NOMO-1 treated with dmso at 0.1 percent for 144 hours (cell line): ENCODE data around the gene ZFP90.
A peak's percentile ranks its signal among the peaks of the same experiment; 100 is the strongest.
"Not testable (repeated sequence)": the region's sequence is repeated elsewhere in the genome, so short reads cannot be mapped to it uniquely, and the experiment has no call there.

Source experiments
- DNase-seq: peaks from one replicate; lab custom pipeline; 2025; ENCODE audit not compliant: unreplicated experiment; lab: John Stamatoyannopoulos, UW

ZFP90 gene

DNA sequence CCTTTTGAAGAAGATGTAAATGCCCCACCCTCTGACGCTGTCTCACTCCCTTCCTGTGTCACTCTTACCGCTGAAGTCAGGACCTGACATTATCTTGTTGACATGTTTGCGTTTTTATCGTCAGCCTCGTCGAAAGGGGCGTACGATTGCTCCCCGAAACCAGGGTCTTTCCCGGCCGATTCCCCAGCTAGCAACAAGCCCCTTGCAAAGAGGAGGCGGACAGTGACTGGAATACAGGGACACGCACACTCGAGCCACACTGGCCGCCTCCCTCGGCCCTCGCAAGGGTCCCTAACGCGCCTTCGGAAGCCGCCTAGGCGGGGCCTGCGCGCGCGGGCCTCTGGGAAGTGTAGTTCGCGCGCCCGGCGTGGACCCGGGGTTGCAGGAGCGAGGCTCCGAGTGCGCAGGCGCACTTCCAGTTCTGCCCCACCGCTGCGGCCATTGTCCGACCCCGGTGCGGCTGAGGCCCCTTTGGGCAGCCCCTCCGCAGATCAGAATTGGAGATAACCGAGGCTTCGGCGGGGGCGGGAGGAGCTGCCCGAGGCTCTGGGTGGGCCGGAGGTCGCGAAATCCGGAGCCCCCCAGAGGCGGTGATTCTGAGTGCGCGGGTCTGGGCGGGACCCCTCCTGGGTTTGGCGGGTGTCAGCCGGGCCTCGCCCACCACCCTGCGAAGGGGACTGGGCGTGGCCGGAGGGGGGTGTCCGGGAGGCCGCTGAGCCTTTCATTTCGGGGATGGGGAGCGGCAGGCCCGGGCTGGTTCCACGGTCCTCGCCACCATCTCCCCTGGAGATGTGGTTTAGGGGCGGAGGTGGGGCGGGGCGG lies at the start of gene ZFP90:
ZFP90 (plus strand) TSS at position 412 of the 822 bp plus-strand sequence. CDS start 502 bp downstream, outside the sequence.
- DNase-seq = peak; percentile 71

DNA sequence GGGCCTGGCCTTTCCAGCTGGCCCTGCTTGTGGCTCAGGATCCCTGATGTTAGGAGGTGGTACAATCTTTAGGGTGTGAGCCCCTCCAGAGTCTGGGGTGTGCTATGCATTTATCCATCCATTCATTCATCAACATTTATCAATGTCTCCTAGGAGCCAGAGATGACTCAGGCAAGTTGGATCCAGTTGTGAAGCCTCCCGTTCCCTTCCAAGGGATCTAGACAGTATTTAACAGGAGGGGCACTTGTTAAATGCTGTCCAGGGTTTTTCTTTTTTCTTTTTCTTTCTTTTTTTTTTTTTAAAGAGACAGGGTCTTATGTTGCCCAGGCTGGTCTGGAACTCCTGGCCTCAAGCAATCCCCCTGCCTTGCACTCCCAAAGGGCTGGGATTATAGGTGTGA lies 48.7 kb upstream of the ZFP90 start:
- no peak for DNase-seq

DNA sequence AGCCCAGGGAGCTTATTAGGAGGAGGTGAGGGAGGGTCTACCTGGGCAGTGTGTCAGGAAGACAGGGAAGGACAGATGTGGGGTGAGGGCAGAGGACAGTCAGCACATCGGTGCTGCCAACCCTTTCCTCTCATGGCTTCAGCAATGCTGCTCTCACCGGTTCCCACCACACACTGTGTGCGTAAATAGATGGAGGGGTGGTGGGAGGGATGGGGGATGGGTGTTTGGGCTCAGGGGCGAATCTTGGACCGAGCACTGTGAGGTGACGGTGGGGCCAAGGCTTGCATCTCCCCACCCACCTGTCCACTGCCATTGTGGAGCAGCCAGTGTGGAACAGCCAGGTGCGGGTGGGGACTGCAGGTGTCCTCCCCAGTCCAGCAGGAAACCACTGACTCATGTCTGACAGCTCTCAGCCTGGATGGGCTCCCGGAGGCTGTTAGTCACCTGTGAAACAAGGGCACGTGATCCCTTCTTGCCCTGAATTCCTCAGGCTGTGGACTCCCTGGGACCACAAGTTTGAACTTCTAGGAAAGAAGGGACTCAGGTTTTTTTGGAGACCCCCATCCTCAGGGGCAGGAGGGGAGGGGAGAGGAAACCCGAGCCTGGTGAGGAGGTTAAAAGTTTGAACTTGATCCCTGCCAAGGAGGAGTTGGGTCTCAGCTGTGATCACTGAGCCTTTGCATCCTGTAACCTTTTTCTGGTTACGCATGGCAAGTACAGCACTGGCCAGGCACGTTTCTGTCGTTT lies 48.1 kb upstream of the ZFP90 start:
- DNase-seq = no peak

DNA sequence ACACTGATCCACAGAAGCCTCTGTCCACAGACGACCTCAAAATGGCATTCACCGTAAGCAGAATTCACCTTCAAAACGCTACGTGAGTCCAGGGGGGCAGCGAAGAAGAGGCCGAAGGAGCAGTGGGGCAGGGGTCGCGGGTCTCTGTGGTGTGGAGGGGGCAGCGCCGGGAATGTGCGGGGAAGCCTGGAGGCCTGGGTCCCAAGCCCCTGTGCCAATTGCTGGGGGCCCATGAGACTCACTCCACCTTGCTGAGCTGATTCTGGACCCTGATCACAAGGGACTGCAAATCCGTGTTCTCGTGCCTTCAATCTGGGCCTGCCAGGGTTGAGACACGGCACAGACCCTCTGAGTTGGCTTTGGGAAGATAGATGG lies 47.5 kb upstream of the ZFP90 start:
- DNase-seq = no peak

DNA sequence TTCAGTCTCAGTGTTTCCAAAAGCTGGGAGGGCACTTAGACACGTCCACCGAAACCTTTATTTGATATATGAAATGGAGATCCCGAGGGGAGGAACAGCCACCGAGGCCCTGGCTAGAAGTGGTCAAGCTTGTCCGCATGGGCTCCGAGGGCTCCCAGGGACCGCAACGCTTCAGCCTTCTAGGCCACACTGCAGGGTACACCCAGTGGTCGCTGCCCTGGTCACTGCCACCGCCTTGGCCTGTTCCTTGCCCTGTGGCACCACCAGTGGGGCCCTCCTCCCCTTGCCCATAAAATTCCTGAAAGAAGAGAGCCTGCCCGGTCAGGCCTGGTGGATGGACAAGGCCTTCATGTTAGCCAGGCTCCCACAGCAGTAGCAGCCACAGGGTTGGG lies 46.9 kb upstream of the ZFP90 start:
- no peak for DNase-seq

DNA sequence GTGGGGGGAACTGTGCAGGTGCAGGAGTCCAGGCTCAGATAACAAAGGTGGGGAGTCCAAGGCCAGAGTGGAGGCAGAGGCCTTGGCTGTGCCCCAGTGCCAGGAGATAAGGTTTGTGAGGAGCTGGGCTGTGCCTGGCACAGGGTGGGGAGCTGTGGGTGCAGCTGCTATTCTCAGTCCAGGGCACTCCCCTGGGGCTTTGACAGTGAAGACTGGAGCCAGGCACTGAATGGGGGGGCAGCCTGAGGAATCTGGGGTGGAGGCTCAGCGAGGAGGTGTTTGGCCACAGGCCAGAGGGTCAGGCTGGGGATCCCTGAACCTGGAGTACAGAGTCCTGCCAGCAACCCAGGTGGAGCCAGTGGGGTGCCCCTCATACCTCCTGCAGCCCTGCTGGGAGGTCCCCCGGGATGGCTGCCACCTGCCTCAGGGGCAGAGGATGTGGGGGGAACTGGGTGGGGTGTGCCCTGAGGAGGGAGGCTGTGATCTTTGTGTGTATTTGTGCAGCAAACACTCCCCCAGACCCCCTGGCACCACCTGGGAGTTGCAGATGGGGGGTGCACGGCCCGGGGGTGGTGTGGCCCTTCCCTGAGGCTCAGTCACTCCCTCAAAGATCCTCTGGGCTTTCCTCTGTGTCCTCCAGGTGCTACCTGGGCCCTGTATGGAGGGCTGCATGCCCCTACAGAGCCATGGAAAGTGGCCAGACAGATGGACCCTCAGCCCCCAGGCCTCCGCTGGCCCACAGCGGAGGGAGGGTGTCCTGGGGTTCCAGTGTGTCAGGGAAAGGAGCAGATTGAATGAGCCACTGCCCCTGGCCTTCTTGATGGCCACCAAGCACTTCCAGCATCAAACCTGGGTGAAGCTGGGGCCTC lies 46.3 kb upstream of the ZFP90 start:
- no peak for DNase-seq

DNA sequence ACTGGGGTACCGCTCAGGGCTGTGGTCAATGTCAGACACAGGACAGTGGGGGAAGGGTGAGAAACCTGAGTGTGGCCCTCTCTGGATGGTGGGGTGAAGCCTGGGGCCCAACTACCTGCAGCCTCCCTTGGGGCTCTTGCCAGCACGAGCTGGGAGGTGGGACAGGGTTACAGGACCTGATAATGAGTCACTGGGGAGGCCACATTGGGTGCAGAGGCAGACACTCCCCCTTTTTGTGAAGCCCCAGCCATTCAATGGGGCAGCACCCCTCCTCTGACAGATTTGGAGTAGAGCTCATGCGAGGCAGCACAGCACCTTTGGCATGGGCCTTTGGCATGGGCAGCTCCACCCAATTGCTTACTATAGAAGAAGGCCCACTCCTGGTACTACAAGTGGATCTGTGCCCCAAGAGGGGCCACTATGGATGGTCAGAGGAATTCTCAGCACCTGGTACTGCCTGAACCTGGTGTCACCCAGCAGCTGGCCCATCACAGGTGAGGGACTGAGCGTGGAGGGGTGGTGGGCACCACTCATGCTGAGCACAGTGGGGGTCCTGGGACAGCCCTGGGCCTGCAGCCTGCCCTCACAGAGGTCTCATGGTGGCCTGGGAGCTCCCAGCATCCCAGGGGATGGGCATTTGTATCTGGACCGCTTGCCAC lies 45.5 kb upstream of the ZFP90 start:
- DNase-seq = no peak

DNA sequence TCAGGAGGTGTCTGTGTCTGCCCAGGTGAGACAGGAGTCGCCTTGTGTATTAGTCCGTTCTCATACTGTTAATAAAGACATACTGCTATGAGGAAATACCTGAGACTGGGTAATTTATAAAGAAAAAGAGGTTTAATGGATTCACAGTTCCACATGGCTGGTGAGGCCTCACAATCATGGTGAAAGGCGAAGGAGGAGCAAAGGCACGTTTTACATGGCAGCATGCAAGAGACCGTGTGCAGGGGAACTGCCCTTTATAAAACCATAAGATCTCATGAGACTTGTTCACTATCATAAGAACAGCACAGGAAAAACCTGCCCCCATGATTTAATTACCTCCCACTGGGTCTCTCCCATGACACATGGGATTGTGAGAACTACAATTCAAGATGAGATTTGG lies 44.8 kb upstream of the ZFP90 start:
- DNase-seq = not testable (repeated sequence)

DNA sequence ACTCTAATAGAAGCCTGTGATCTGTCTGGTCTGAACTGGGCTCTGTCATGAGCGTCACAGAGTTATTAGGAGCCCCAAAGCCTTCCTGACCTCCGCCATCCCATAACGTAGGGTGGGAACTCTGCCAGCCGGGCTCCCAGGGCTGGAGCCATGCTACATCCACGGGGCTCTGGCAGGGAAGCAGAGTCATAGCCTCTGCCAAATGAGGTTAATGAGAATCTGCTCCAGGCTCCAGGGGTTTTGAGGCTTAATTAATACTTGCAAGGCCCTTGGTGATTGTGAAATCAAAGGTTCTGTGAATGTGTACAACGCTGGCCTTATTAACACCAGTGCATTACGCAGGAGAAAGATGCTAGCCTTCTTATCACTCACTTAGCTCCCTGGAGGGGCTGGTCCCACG lies 42.4 kb upstream of the ZFP90 start:
- no peak for DNase-seq

DNA sequence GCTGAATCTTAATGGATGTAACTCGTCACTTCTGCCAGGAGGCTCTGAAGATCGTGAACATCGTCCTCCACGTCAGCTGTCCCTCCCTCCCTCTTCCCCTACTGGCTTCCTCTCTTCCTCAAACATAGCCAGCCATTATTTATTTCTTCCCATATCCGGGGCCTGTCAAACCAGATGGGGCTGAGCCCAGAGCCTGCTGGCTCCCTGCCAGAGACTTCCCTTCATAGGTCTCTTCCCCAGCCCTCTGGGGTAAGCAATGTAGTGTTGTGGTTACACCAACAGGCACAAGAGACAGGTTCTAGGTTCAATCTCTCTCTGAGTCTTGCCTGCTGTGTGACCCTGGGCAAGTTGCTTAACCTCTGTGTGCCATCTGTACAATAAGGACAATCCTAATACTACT lies 40.1 kb upstream of the ZFP90 start:
- DNase-seq = no peak

DNA sequence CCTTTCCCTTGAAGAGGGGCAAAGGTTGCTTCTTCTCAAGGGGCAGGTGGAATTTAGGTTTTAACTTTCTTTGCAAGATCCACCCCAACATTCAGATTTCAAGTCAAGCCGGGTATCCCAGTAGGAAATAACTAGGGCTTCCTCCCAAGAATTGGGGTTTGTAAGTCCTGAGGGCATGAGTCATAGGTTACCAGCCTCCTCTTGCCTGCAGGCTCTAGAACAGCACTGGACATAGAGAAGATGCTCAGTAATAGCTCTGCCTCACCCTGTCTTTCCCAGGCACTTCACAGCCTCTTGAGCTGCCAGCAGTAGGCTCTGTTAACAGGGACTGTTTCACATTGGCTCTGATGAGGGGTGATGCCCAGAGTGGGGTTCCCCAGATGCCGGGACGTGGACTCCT lies 35.8 kb upstream of the ZFP90 start:
- DNase-seq = no peak

DNA sequence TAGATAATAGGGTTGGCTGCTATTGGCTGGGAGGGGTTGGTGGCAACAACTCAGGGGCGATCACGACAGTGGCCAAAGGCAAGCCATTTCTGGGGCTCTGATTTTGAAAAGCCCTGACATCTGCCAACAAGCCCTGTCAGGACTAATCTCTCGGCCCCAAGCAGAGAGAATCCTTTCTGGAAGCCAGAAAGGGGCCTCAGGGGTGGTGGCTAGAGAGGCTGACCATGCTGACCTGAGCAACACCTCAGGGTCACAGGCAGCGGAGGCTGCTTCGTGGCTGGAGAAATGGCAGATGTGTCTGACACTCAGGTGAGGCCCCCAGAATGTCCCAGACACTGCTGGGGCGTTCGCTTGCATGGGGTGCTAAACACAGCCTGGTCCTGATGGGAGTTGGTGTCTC lies 35.0 kb upstream of the ZFP90 start:
- no peak for DNase-seq

DNA sequence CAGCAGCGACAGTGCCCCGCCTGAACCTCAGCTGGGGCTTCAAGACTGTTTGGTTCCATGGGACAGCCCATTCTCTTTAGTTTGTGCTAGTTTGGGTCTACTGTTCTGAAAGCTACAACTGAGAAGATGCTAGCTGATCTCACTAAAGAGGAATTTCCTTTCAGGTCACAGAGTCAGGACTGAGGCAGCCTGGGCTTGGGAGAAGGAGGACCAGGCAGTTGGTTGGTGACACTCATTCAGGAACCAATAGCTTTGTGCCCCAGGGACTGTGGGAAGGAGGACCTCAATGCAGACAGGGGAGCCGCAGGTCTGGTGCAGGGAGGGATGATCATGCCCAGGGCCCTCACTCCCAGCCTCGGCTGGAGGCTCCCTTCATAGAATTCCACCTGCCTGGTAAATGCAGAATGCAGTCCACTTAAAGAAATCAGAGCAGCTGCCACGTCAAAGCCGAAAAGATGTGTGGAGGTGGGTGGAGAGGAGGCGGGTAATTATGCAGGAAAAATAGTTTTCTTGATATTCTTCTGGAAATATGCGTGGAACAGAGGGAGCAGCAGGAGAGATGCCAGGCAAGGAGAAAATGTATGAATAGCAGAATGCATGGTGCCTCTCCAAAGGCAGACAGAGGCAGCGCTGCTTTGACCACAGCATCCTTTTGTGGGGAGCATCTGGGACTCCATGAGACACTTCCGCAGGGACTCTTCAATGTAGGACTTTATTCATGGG lies 32.6 kb upstream of the ZFP90 start:
- no peak for DNase-seq

DNA sequence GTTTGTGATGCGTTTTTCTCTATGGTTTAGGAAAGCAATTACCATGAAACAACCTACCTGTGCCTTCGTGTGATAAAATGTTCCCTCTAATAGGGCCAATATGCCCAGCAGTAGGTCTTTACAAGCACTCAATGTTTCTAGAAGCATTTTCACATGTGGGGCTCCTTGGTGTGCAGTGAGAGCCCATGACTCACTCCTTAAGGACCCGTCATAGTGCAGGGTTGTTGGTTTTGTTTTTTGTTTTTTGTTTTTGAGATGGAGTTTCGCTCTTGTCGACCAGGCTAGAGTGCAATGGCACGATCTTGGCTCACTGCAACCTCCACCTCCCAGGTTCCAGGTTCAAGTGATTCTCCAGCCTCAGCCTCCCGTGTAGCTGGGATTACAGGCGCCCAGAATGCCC lies 31.1 kb upstream of the ZFP90 start:
- DNase-seq = no peak

DNA sequence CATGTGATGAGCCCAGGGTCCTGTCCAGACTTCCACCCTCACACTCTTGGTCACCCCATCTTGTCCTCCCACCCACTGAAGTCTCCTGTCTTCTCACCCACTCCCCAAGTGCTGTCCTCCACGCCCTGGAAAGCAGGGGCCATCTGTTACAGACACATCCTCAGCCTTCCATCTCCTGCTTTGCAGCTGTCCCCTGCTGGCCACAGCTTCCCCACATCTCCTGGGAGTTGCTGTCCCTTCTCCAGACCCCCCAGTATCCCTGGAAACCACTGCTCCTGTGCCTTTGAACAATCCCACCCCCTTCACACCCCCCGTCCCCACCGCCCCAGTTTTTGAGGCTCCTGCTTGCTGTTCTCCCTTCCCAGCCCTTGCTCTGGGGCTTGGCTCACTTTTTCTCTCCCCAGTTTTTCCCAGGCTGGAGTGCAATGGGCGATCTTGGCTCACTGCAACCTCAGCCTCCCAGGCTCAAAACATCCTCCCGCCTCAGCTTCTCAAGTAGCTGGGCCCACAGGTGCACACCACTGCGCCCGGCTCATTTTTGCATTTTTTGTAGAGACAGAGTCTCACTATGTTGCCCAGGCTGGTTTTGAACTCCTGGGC lies 30.4 kb upstream of the ZFP90 start:
- no peak for DNase-seq

DNA sequence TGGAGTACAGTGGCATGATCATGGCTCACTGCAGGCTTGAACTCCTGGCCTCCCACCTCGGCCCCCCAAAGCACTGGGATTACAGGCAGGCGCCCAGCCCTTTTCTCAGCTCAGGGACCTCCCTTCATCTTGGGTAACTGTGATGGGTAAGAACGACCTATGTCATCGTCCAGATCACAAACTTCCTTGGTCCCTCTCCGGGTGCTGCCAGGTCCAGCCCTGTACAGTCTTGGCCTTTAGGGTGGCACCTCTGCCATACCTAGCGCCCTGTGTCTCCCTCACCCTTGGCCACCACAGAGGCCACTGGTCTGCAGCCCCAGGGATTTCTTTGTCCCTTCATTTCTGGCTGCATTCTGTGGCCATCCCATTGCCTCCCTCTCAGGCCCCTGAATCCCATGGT lies 29.7 kb upstream of the ZFP90 start:
- no peak for DNase-seq

DNA sequence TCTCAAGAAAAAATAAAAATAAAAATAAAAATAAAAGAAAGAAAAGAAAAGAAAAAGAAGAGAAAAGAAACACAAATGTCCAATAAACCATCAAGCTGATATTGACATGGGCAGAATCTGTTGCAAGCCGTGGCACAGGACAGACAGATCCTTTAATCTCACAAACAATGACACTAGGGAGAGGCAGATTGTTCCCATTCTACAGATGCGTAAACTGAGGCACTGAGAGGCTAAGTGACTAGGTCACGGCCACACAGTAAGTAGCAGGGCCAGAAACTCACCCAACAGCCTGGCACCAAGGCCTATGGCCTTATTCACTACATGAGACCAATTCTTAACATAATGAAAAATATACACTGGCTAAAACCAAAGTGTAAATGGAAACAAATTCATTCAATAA lies 28.3 kb upstream of the ZFP90 start:
- DNase-seq = no peak

DNA sequence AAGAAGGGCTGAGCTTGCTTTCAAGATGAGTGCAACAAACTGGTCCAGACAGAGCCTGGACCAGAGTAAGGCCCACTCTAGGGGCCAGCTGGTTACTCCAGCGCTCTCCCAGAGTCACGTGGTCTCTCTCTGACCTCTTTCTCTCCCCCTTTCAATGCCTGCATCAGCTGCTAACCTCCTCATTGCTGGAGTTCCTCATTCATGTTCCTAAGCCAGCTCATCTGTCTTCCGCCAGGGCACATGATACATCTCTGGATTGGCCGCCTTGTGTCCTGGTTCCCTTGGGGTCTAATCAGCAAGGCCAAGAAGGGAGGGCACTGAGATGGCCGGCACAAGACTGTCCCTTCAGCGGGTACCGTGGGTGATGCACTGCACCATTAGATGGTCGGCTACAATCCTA lies 26.9 kb upstream of the ZFP90 start:
- DNase-seq = no peak

DNA sequence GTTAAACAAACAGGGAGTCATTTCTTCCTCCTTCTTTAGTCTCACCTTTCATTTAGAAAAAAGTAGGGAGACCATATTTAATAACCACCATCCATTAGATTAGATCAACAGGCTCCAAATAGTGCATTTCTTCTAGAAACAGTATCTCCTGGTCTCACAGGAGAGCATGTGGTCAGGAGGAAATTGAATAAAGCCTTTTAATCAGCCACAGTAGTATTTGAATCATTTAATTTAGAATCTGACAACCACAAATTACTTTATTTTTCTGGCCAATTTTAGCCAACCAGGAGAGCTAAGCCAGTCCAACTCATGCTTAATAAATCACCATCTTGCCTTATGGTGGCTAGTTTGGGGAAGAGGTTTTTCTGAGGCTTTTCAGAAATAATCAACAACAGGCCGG lies 26.3 kb upstream of the ZFP90 start:
- no peak for DNase-seq

DNA sequence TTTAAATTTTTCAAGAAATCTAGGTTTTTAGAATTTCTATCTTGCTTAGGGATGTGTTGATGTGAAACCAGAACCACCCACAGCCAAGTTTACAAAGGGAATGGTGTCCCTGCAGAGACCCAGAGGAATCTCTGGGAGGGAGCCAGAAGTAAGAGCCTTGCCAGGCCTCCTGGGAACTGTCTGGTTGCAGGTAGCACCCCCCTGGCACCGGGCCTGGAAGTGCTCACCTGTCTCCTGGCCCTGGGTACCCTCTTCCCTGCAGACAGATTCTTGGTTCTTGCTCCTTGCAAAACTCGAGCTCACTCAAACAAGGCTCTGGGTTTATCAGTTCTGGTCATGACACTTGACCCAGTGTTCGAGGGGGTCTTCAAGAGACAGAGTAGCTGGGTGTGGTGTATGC lies 24.6 kb upstream of the ZFP90 start:
- DNase-seq = no peak
